Esophagus mucosa (tissue), 1 donor: ENCODE measurements around the gene PCDH9. TPM values are rescaled to one million over a fixed set of nuclear protein-coding genes. Genes with fewer than 3 reads are reported as not detected.

Experiments
- ATAC-seq: fragments of 200-7000 bp; cut with Tn5 transposase; one replicate; pipeline ENCODE4 v1.9.1; 2020
- total RNA-seq: library from RNA; stranded (reverse); gene quantifications from one replicate; pipeline ENCODE4 v1.2.4, GENCODE V29; 2023
- donor health status: DM: yes; HTN: yes; CAD: no.

The PCDH9 gene
- total RNA-seq, 1 donor from 2014 or later = 0.08 TPM

DNA sequence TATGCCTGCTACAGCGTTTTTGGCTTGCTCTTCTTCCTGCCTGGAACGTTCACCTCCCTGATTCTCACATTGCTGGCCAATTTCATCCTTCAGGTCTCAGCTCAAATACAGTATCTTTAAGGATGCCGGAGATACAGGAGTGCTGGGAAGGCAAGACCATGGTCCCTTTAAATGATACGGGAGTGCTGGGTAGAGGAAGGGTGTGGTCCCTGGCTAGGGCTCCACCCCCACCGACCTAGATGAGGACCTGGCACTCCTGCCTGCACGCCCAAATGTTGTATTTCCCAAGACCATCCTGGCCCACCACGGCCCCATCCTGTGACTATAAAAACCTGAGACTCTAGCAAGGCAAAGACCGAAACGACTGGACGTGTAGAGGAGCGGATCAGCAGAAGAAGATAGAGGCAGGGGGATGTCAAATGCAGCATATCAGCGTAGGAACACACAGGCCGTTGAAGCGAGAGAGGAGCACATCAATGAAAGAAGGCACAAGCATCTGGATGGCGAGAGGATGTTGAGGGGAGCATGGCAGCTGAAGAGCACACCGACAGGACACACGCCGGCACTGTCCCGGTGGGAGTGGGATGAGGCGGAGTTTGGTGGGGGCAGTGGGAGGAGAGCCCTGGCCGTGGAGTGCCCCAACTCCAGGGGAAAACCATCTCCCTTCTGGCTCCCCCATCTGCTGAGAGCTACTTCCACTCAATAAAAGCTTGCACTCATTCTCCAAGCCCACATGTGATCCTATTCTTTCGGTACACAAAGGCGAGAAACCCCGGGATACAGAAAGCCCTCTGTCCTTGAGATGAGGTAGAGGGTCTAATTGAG lies 74.0 kb downstream of the PCDH9 start:
- no peak for ATAC-seq

DNA sequence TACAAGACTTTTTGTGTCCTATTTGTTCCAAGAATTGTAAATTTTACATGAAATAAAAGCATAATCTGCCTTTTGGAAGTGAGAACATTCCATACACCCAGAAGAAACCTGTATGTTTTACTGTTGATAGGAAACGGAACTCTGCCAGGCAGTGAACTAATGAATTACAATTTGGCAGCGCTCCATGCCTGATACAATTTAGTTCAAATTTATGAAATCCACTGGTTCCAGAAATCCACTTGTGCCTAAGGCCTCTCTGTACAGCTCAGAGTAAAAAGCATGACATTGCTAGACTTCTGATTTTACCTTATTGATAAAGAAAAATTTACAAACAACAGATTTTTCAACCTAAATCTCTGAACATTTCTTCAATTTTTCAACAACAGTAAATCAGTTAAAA lies 78.1 kb downstream of the PCDH9 start:
- no peak for ATAC-seq

DNA sequence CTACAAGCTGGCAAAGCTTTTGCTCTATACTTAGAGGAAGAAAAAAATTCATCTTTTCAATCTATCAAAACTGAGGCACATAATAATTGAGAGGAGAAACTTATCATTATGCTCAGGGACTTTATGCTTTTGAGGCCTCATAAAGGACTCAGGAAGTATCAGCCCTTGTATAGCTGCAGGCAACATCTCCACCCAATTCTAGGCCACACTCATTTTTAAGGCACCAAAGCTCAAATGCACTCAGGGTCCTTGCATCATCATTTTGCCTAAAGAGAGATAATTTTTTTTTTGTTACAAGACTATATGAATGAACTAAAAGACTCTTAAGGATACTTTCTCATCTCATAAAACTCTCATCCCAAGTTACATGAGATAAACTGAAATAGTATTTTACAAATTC lies 78.5 kb downstream of the PCDH9 start:
- no peak for ATAC-seq

DNA sequence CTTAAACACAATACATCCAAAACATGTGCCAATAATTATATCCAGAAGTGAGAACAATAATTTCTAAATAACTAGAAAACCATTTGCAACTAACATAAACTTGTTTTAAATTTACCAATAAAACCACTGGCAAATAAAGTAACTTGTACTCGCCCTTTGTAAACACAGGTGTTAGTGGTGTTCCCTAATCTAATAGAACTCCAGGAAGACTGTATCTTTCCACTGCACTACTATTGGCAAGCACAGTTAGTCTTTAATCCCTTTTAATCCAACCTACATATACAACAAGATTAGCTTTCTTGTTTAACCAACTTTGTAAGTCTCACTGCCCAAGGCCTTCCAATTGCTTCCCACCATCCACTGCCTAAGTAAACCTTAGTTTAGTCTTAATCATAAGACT lies 79.5 kb downstream of the PCDH9 start:
- no peak for ATAC-seq

DNA sequence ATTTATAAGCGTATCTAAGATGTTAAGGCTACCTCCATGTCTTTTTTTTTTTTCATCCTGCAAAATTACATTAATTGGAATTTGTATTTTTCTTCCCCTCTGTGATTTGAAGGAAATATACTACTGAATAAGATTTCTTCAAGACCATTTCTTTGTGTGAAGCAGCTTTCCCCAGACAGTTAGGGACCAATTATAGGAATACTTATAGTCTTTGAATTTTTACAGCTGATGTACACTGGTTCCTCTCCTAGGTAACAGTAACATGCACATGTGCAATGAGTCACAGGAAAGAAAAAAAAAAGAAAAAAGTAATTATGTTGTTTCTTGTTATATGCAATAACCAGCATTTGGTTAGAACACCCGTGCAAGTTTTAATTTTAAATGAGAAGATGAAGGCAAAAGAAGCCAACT lies 82.0 kb downstream of the PCDH9 start:
- no peak for ATAC-seq

DNA sequence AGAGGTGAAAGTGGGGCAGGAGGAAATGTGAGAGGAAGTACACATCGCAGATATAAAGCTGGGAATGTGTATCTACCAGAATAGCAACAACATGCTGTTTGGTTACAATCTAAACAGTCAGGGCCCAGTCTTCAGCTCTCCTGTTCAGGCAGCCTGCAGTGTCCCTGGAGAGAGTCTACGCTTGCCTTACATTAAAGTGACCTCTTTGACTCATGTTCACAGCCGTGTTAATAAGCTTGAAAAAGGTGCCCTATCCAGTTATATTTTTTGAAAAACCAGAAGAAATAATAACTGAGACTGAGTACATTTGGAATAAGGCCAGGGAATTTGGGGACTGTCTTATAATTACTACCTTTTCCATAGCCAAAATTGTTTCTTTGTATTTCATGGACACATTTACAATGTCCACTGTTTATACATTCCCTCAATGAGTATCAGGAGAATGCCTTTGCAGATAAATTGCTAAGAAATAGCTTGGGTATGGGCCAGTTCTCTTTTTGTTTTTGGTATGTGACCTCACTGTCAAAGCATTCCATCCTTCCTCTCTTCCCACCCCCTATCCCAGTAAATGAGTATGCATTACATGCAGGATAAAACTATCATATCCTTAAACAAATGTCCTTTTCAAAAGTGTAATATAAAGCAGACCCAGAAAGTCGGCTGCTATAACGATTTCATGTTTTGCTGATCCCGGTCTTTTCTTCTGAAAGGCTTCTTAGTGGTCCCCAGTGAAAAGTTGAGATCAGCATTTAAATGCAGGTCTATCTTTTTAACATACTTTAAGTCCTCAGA lies 82.6 kb downstream of the PCDH9 start:
- ATAC-seq = no peak

DNA sequence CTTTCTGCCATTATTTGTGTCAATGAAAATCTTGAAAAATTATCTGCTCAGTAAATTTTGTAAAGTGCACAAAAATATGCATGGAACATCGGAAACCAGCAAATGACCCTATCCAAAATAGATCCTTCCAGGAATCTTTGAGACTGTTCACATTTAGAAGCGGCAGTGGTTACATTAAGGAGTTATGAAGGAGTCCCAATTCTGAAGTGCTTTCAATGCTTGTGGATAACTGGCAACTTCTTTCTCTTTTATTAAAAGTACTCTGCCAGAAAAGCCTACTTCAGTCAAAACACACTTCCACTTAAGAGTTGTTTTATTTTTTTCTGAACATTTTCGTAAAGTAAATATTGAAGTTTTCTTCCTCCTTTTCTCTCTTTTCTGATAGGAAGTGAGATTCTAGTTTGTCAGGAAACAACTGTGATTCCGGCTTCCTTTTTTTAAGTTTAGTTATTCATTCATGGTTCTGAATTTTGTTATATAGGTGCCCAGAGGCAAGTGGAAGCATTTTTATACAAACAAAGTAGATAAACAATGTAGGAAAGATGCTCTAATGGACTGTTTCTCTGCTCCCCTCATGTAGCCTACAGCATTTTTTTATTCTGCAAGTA lies 83.5 kb downstream of the PCDH9 start:
- ATAC-seq = no peak

DNA sequence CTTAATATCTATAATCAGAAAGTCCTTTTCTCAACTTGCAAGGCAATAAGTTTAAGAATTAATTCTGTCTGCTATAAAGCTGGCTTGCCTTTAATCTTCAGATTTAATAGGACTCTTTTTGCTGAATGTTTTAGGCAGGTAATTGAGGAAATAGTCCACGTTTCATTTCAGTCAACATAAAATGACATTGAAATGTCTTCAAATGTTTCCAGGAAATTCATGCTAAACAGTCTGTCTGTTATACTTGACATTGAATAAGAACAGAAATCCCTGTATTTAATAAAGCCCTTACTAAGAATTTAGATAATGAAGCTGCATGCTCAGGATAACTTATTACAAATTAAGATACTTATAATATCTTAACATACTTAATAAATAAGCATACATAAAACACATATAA lies 84.2 kb downstream of the PCDH9 start:
- ATAC-seq = no peak

DNA sequence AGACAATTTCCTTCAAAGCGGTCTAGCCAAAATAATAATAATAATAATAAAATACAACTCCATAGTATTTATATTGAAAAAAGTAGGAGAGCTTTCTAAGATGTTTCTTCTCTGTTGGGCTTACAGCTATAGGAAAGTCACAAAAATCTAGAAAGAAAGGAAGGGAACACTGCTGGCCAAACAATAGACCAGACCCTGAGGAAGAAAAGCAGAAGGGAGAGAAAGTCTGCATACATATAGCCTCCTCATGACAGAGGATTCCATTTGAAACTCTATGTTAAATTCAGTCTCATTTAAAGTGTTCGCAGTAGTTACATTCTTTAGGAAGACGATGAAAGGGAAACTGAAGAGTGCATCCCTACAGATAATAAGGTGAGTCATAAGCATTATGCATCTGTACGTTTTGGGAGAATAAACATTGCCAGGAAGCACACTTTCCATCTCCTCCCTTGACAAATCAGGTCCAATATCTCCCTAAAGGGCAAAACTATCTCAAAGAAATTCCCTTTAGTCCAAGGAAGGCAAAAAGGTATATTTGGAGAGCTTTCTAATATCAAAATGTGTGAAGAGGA lies 86.5 kb downstream of the PCDH9 start:
- no peak for ATAC-seq

DNA sequence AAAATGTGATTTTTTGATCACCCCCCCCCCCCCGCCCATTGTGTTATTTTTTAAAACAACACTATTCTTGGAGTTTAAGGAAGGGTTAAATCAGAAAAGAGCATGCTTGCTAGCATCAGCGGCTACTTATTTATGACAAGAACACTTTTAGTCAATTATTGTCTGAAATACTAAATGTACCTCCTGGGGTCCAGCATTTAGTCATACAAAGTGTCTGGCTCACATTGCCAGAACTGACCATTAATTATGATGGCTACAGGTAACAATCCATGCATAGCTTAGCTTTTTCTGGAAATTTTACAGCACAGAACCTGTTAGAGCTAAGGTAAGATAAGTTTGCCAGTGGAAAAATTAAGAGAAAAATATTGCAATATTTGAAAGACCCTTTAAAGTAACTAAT lies 90.1 kb downstream of the PCDH9 start:
- no peak for ATAC-seq

DNA sequence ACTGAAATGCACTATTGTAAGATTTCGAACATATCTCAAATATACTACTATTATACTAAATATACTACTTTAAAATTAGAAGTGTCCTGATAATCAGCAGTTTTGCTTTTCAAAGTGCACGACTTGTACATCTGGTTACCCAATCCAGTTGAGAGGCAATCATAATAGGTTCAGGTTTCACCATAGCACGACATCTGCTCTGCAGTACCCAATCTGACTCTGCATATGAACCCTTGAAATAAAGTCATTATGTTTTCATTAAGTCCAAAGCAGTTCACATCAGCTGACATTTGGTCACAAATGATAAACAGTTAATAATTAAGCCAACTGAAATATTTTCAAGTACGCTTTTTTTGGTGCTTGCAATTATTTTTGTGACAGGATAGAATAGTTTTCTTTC lies 90.6 kb downstream of the PCDH9 start:
- ATAC-seq = no peak

DNA sequence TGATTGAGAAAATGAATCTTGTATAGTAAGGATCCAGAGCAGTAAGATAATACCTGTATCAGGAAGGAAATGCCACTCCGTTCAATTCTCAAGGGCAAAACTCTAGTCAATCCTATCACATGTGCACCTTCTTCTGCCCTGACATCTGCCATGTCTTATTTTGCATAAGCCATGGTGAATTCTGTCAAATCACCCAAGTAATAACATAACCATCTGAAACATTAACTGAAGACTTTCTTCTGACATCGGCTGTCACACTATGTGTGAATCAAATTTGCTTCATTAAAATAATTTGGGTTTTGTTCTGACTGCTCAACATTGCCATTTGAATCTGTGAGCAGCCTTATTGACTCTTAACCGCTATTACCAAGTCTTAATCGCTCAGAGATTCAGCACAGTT lies 91.2 kb downstream of the PCDH9 start:
- ATAC-seq = no peak

DNA sequence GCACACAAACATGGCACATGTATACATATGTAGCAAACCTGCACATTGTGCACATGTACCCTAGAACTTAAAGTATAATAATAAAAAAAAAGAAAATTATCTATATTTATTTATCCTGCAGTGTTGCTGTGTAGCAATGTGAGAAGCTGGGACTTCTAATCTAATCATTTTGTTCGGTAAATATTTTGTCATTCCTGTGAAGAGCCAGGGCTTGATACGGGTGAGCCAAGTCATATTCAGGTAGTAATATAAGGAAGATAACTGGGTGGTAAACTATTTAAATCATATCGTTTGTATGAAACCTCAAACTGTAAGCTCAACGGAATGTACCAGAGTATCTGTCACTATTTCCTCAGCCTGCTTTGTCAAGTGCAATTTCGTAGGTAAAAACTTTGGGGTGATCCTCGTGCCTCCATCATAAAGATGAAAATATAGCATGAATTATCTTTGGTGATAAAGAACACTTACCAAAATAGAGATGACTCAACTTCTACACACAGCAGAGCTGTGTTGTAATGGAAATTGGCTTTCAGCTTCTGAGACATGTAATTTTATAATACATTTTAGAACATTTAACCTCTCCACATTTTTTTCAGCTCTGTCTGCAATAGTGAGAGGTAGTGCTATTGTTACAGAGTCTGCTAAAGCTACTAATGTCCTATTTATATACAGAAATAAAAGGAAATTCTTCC lies 92.9 kb downstream of the PCDH9 start:
- no peak for ATAC-seq

DNA sequence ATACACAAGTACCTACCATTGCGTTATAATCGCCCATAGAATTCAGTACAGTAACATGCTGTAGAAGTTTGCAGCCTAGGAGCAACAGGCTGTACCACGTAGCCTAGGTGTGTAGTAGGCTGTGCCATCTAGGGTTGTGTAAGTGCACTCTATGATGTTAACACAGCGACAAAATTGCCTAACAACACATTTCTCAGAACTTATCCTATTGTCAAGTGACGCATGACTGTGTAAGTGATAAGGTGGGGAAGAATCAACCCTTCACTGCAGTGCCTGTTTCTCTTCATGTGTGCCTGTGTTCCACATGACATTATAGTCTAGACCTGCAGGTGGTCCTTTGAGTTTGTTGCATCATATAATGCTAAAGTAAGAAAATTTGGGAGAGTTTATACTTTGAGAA lies 94.0 kb downstream of the PCDH9 start:
- ATAC-seq = no peak

DNA sequence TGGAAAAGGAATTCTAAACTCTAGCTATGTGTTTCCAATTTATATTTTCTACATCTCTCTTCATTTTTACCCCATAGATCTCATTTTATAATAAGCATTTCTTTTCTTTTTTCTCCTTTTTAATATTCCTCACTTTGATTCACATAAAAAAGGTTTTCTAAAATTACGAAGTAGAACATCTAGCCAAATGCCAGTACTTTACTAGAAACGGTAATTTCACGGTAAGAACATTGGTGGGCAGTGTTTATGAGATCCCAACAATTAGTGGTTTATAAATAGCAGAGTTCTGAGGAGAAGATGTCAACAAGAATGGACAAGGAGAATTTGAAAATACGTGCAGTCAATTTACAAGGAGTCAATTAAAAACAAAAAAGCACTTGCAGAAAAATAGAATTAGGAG lies 94.8 kb downstream of the PCDH9 start:
- no peak for ATAC-seq

DNA sequence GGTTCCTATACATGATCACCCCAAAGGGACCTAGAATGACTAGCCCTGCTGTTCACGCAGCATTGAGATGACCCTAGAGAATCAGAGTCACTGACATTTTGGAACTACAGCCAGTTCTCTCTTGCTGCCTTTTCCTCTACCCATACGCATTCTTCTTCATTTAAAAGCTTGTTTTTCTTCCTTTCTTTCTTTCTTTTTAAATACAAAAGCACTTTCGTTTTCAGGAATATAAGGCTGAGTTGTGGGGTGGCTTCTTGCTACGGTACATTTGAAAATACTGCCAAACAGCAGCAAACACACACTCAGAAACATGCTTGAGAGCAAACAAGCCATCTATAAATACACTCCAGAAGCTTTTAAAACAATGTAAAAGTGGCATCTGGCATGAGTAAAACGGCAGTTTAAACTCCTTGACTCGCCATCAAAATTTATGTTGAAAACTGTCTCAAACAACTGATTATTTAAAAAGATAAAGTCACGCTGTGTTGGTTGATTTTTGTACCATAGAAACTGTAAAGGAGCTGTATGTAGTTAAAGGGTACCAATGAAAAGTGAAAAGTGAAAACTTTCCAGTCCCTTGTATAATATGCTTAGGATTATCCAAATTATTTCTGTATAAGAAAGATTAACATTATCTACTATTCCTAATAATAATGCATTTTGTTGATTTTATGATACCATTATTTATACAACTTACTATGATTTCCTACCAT lies 95.6 kb downstream of the PCDH9 start:
- no peak for ATAC-seq

DNA sequence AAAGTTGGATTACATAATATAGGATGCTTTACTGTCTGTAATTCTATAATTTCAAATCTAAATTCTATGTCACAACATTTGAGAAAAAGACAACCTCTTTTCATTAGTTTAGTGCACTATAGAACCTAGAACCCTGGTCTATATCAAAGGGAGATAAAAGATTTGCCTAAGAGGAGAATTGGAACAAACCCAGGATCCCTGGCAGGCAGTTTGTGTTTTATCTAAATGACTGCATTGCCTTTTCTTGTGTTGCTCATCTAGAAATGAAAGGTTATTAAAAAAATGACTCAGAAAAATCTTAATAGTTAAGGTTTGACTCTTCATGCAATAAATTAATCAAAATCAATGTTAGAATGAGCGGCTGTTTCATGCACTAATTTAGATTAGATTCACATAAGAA lies 96.7 kb downstream of the PCDH9 start:
- no peak for ATAC-seq

DNA sequence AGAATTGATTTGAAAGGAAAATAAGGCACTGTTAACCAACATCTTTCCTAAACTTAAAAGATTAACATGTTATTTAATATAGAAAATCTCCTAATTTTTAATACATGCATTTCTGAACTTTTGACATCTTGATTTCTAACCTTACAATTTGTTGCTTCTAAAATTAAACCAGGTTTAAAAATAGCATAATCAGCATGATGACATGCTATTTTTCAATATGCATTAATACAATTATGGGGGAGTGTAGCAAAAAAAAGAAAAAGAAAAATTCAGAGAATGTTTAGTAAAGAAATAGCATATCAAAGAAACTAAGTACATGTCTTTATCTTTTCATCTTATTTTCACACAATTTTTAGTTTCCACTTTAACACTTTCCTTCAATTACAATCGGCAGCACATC lies 98.7 kb downstream of the PCDH9 start:
- no peak for ATAC-seq

DNA sequence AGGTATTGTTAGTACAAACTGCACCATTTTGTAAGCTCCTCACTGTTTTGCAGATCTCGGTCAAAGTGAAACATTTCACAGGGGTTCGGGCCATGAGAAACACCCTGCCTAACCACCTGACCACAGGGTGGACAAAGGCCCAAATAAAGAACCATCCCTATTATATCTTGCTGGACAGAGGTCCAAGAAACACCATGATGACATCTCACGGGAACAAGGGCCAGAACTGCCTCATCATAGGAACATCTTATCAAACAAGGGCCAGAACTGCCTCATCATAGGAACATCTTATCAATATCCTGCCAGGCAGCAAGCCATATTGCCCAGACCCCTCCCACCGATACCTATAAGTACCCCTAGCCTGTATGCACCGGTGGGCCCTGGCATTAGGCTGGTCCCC lies 99.7 kb downstream of the PCDH9 start:
- ATAC-seq = no peak

DNA sequence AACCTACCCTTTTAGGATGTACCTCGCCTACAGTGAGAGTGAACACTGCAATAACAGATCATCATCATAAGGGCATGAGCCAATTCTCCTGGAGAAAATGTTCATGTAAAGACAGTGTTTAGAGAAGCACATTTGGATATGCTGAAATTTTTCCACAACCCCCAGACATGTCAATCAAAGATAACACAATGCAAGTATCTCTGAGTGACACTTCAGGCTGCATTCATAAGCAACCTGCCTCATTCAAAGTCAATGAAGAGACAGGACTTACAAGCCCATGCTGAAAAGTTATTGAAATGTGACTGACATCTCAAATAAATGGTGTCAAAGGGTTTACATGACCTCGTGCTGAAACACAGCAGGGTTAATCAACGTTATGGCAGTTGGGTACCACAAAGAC lies 102.0 kb downstream of the PCDH9 start:
- ATAC-seq = no peak

DNA sequence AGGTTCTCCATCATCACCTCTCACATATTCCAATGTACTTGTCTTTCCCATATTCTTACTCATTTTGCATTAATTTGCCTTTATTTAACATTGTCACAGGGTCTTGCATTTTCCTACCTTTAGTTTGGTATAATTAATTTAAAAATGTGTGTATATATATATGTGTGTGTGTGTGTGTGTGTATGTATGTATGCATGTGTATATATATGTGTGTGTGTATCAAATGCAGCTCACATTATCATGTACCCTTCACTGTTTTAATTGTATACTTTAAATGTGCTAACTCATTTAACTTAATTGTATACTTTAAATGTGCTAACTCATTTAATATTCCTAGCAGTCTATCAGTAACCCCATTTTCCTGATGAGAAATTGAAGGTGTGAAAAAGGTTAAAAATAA lies 104.5 kb downstream of the PCDH9 start:
- no peak for ATAC-seq

DNA sequence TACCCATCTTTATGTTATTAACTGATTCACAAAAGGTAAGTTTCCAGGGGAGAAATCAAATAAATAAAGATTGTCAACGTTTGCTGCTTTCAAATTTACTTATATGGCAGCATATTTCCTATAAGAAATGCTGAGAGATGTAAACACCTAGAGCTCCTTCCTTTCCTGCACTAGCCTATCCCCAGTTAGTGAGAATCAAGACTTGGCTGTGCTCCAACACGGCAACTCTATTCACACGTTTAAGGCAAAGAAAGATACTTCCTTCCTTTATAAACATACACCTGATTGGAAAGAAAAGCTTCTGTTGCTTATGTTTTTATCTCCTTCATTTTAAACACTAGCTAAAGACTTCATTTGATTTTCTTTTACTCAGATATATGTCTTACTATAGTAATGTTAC lies 107.0 kb downstream of the PCDH9 start:
- ATAC-seq = no peak
